ENCODE results near the gene HELB. TPM values are rescaled to one million over a fixed set of nuclear protein-coding genes. Genes with fewer than 3 reads are reported as not detected.

HELB gene
- total RNA-seq, 2 experiments from 2014 or later = 16.1 to 16.2 TPM

DNA sequence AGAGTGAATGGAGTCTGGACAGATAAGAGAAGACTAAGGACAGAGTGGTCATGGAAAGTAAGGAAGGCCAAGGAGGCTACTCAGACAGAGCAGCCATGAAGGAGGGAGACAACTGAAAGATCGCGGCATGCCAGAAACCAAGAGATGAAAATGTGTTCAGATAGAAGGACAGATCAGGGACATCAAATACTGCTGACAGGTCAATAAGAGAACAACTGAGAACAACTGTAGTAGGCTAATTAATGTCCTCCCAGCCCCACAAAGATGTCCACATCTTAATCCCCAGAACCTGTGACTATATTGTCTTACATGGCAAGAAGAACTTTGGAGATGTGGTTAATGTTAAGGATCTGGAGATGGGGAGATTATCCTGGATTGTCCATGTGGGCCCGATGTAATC is 15.0 kb upstream of the HELB start:
- ChIA-PET CTCF (no interaction called here), POLR2A (no interaction called here)
- Mint-ChIP-seq H3K36me3 (ENCODE audit: low read depth) (peaks cover 9% of the 10 kb centered on the region), H3K4me1 (ENCODE audit: low read depth) (peaks cover 60% of the 10 kb centered on the region), H3K4me3 (no peak overlapping the region), H3K9me3 (no peaks in the 10 kb centered on the region), H3K27me3 (no peaks in the 10 kb centered on the region), H3K27ac (peak overlapping the region; percentile 44)
- DNase-seq = no peak
- TF ChIP-seq, protein P1, sequence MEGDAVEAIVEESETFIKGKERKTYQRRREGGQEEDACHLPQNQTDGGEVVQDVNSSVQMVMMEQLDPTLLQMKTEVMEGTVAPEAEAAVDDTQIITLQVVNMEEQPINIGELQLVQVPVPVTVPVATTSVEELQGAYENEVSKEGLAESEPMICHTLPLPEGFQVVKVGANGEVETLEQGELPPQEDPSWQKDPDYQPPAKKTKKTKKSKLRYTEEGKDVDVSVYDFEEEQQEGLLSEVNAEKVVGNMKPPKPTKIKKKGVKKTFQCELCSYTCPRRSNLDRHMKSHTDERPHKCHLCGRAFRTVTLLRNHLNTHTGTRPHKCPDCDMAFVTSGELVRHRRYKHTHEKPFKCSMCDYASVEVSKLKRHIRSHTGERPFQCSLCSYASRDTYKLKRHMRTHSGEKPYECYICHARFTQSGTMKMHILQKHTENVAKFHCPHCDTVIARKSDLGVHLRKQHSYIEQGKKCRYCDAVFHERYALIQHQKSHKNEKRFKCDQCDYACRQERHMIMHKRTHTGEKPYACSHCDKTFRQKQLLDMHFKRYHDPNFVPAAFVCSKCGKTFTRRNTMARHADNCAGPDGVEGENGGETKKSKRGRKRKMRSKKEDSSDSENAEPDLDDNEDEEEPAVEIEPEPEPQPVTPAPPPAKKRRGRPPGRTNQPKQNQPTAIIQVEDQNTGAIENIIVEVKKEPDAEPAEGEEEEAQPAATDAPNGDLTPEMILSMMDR (IDR thresholded peaks at IDR 0.05) = no peak
- intact Hi-C loops (cut with micrococcal nuclease) = no loop called here
- ATAC-seq = no peak

DNA sequence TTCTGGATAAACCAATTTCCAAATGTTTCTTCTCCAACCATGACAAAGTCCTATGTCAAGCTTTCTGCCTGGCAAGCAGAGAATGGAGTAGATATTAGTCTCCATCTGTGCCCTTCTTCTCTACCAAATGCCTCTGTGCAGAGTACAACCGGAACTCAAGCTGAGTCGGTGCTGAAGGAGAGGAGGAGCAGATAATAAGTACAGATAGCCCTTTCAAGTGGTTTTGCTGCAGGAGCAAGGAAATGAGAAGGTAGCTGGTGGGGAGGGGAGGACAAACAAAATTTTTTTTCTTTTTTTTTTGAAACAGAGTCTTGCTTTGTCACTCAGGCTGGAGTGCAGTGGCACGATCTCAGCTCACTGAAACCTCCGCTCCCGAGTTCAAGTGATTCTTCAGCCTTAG is 14.2 kb upstream of the HELB start:
- CTCF ChIA-PET = interaction anchor here (0.6 to 1.5 kb wide), 3 partner anchors 9 to 17 kb away, joined by 3 to 6 read pairs (median 5); partner anchors contain the start of gene HELB

DNA sequence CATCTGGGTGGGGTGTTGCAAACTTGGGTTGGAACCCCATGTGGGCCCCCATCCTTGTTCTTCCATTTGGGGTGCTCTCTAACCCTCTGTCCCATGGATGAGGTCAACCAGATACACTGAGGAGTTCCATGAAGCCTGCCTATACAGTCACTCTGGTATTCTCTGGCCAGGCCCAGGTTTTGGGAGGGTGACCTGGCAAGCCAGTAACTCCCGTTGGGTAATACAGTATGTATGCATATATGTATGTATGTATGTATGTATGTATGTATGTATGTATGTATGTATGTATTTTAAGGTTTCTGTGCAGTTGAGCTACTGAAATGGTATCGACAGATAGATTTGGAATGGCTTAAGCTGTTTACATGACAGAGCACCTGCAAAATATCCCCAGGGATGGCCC is 12.8 kb upstream of the HELB start:
- POLR2A ChIA-PET = no interaction called here

More for the DNA sequence above, 14.2 kb upstream of the HELB start:
- intact Hi-C loops (cut with micrococcal nuclease) = no loop called here
- TF ChIP-seq, protein P1 (IDR thresholded peaks at IDR 0.05) = no peak
- Mint-ChIP-seq H3K27me3 (no peaks in the 10 kb centered on the region), H3K4me1 (ENCODE audit: low read depth) (peaks cover 60% of the 10 kb centered on the region), H3K27ac (peak overlapping the region; percentile 44), H3K36me3 (ENCODE audit: low read depth) (peaks cover 9% of the 10 kb centered on the region), H3K4me3 (peak overlapping the region; percentile 9), H3K9me3 (no peaks in the 10 kb centered on the region)
- POLR2A ChIA-PET = interaction anchor here (1.0 kb wide), 1 partner anchor 14 kb away, joined by 10 read pairs; the partner anchor contains the start of gene HELB
- ATAC-seq (peak; percentile 92), DNase-seq (peak; percentile 59)

DNA sequence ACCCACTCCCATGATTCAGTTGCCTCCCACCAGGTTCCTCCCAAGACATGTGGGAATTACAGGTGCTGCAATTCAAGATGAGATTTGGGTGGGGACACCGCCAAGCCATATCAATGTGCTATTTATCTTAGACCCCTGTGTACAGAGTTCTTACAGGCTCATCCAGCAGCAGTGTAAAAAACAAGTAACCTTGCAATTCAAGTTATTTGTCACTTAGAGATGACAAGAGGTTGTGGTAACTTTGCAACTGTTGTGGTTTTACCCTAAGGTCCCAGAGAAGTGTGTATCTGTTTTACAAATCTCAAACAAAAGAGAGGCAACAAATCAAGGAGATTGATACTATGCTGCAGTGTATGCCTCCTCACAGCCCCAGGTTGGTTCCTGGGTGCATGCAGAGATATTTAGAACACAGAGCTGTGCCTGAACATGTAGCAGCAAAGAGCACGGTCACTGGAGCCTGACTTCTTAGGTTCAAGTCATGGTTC is 11.5 kb upstream of the HELB start:
- peak; percentile 37 for ATAC-seq
- Mint-ChIP-seq H3K9me3 (peaks cover 2% of the 10 kb centered on the region), H3K36me3 (ENCODE audit: low read depth) (peaks cover 9% of the 10 kb centered on the region), H3K27me3 (no peaks in the 10 kb centered on the region), H3K4me3 (no peak overlapping the region), H3K27ac (peak overlapping the region; percentile 75), H3K4me1 (ENCODE audit: low read depth) (peaks cover 51% of the 10 kb centered on the region)
- CTCF ChIA-PET = no interaction called here
- POLR2A ChIA-PET = interaction anchor here (2.0 kb wide), 1 partner anchor 12 kb away, joined by 7 read pairs; the partner anchor contains the start of gene HELB
- TF ChIP-seq, protein P1 (IDR thresholded peaks at IDR 0.05) = no peak
- no peak for DNase-seq
- intact Hi-C loops (cut with micrococcal nuclease) = no loop called here

More for the DNA sequence above, 12.8 kb upstream of the HELB start:
- peaks cover 9% of the 10 kb centered on the region for H3K36me3 Mint-ChIP-seq (ENCODE audit: low read depth)
- ATAC-seq (no peak), DNase-seq (no peak)
- H3K4me1 Mint-ChIP-seq (ENCODE audit: low read depth) = peaks cover 51% of the 10 kb centered on the region
- H3K27ac Mint-ChIP-seq = no peak overlapping the region
- peaks cover 2% of the 10 kb centered on the region for H3K9me3 Mint-ChIP-seq
- H3K27me3 Mint-ChIP-seq = no peaks in the 10 kb centered on the region
- TF ChIP-seq, protein P1 (IDR thresholded peaks at IDR 0.05) = no peak
- intact Hi-C loops (cut with micrococcal nuclease) = no loop called here
- CTCF ChIA-PET = interaction anchor here (1.5 kb wide), 1 partner anchor 13 kb away, joined by 6 read pairs; the partner anchor contains the start of gene HELB
- H3K4me3 Mint-ChIP-seq = no peak overlapping the region

DNA sequence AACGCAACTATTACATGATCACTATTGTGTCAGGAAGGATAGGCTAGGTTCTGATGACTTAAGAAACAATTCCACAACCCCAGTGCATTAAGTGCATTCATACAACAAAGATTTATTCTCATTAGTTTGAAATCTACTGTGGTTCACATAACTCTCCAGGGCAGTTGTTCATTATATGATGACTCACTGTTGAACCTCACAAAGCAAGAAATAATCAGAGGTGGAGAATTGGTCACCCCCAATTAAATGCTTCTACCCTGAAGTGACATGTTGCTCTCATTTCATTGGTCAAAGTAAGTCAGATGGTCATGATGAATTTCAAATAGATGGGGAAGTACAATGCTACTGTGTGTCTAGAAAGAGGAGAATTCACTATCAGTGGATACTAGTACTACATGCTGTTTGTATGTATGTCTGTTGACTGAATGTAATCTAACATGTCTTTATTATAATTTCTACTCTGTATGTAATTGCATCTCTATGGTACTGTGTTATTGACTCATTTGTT is 6.1 kb upstream of the HELB start:
- TF ChIP-seq, protein P1 (IDR thresholded peaks at IDR 0.05) = no peak
- Mint-ChIP-seq H3K4me1 (ENCODE audit: low read depth) (peaks cover 25% of the 10 kb centered on the region), H3K27me3 (no peaks in the 10 kb centered on the region), H3K4me3 (no peak overlapping the region), H3K9me3 (peaks cover 2% of the 10 kb centered on the region), H3K27ac (no peak overlapping the region), H3K36me3 (ENCODE audit: low read depth) (no peaks in the 10 kb centered on the region)
- ATAC-seq (peak; percentile 51), DNase-seq (no peak)
- CTCF ChIA-PET = no interaction called here
- POLR2A ChIA-PET = no interaction called here
- intact Hi-C loops (cut with micrococcal nuclease) = no loop called here

Measured in activated CD8-positive, alpha-beta T cell treated with anti-CD3 and anti-CD28 coated beads for 36 hours (primary cell).